OCI-LY3 (cell line): ENCODE data around the gene BICDL2.
"Not testable (repeated sequence)": the region's sequence is repeated elsewhere in the genome, so short reads cannot be mapped to it uniquely, and the experiment has no call there.

Source experiments
- EZH2phosphoT487 ChIP-seq: fragments of 200-600 bp; shearing (Covaris generic); IDR thresholded peaks from 2 replicates; pipeline ENCODE4 v1.6.1; 2018; ENCODE audit warnings: antibody characterized with exemption, mixed run types, low read depth
- TF ChIP-seq, protein P1 (sequence below): fragments of 200-600, 300-600 bp; sonication (generic); IDR thresholded peaks from 2 replicates; pipeline ENCODE4 v1.5.1; 2014; ENCODE audit warnings: antibody characterized with exemption, low read length, low read depth

DNA sequence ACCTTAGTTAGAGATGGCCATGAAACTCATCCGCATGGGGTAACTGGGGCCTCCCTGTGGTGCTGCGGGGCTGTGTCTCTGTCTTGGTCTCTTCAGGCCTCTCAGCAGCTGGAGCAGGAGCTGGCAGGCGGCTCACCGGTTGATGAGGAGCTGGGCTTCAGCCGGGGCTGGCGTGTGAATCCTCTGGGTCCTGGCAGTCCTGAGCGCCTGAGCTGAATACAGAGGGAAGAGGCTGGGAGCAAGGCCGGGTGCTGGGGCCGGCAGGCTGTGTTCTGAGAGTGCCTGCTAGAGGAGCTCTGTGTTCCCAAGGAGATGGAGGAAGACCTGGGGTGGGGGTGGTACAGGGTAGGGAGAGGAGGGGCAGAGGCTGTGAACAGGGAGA, 19.0 kb upstream of the BICDL2 start:
- TF ChIP-seq, protein P1, sequence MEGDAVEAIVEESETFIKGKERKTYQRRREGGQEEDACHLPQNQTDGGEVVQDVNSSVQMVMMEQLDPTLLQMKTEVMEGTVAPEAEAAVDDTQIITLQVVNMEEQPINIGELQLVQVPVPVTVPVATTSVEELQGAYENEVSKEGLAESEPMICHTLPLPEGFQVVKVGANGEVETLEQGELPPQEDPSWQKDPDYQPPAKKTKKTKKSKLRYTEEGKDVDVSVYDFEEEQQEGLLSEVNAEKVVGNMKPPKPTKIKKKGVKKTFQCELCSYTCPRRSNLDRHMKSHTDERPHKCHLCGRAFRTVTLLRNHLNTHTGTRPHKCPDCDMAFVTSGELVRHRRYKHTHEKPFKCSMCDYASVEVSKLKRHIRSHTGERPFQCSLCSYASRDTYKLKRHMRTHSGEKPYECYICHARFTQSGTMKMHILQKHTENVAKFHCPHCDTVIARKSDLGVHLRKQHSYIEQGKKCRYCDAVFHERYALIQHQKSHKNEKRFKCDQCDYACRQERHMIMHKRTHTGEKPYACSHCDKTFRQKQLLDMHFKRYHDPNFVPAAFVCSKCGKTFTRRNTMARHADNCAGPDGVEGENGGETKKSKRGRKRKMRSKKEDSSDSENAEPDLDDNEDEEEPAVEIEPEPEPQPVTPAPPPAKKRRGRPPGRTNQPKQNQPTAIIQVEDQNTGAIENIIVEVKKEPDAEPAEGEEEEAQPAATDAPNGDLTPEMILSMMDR, result not testable (repeated sequence)
- TF ChIP-seq EZH2phosphoT487, result not testable (repeated sequence)
